C4-2B (cell line): ENCODE results near the gene NEURL3.
"Not testable (repeated sequence)": the region's sequence is repeated elsewhere in the genome, so short reads cannot be mapped to it uniquely, and the experiment has no call there.

Experiments used
- H3K27ac ChIP-seq: fragments of 450-650 bp; 2 replicates; pipeline ENCODE4 v1.5.1; 2017
- ZFX ChIP-seq: fragments of 450-650 bp; IDR thresholded peaks from 2 replicates; pipeline ENCODE4 v1.6.1; 2017
- TF ChIP-seq, protein P1 (sequence below): fragments of 450-650 bp; conservative IDR thresholded peaks from 2 replicates; pipeline ENCODE4 v1.5.1; 2017; ENCODE audit warnings: mild to moderate bottlenecking

NEURL3 gene

DNA sequence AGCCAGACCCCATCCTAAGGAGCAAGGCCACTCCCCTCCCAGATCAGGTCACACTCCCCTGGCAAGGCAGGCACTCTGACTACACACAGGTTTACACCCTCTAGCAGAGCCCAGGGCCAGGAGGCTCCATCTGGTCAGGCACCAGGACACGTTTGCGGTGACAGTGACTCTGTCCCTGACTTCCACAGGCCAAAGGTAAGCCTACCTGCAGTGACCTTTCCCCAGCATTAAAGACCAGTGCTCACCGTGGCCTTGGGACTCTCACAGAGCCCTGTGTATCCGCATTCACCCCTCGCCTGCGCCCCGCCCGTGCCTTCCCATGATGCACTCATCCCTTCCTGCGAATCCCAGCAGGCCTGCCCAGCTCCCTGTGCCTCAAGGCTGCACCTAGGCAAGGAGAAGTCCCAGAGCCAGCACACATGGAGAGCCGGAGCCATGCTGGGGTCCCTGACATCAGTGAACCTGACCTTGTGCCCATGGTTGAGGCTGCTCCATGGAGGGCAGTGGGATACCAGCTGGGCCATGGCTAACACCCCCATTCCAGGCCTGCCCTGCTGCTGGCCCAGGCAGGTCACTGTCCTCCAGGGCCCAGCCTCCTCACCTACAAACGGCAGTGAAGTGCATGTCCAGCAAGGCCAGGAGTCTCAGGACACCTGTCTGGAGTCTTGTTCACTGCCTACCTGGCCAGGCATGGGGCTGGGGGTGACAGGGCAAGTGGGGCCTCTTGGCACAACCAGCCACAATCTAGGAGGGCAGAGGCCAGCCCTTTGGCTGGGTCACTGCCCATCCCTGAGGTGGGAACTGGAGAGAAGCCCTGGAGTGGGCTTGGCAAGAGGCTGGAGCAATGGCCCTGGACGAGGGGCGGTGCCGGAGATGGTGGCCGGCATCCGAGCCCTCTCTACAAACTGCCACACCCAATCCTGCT is 3.0 kb downstream of the NEURL3 start:
- H3K27ac ChIP-seq: no peak overlapping the region
- TF ChIP-seq, protein P1, sequence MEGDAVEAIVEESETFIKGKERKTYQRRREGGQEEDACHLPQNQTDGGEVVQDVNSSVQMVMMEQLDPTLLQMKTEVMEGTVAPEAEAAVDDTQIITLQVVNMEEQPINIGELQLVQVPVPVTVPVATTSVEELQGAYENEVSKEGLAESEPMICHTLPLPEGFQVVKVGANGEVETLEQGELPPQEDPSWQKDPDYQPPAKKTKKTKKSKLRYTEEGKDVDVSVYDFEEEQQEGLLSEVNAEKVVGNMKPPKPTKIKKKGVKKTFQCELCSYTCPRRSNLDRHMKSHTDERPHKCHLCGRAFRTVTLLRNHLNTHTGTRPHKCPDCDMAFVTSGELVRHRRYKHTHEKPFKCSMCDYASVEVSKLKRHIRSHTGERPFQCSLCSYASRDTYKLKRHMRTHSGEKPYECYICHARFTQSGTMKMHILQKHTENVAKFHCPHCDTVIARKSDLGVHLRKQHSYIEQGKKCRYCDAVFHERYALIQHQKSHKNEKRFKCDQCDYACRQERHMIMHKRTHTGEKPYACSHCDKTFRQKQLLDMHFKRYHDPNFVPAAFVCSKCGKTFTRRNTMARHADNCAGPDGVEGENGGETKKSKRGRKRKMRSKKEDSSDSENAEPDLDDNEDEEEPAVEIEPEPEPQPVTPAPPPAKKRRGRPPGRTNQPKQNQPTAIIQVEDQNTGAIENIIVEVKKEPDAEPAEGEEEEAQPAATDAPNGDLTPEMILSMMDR: no peak
- no peak for TF ChIP-seq ZFX

DNA sequence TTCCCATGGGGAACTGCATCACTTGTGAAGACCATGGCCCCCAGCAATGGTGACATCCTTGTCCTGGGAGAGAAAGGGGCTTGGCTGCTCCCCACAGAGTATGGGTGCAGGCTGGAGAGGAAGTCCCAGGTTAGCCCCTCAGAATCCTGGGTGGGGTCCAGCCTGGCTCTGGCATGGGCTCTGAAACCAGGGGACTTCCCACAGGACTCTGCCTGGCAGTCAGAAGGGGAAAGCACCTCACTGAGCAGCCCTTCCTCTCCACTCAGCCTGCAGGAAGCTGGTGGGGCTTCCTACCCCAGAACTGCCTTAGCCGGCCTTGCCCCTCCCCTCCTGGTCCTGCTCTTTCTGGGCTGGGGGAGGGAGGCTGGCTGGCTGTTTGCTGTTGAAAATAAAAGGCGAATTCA is 3.7 kb downstream of the NEURL3 start:
- no peak overlapping the region for H3K27ac ChIP-seq
- no peak for TF ChIP-seq ZFX
- TF ChIP-seq, protein P1: no peak

DNA sequence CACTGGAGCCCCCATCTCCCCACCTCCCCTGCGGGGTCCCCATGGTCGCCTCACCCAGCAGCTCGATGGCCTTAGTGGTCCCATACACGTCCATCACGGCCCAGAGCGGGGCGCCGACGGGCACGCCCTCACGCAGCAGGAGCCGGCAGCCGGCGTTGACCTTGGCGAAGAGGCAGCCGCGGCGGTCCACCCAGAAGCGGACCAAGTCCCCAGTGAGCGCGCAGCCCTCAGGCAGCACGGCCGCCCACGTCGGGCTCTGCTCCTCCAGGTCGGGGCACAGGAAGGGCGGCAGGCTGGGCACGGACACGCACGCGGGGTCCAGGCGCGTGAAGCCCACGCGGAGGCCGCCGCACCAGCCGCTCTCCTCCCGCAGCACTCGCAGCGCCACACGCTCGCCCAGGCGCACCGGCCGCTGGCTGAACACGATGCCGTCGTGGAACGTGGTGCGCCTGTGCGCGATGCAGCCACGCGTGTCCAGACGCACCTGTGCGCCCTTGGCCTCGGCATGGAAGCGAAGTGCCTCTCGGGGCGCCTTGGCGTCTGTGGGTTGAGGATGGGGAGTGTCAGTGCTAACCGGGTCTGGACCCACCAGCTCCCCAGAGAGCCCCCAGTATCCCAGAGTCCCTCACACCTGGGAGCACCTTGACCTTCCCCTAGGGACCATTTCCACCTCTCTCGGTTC is 4.6 kb downstream of the NEURL3 start:
- no peak overlapping the region for H3K27ac ChIP-seq
- no peak for TF ChIP-seq ZFX
- TF ChIP-seq, protein P1: no peak

DNA sequence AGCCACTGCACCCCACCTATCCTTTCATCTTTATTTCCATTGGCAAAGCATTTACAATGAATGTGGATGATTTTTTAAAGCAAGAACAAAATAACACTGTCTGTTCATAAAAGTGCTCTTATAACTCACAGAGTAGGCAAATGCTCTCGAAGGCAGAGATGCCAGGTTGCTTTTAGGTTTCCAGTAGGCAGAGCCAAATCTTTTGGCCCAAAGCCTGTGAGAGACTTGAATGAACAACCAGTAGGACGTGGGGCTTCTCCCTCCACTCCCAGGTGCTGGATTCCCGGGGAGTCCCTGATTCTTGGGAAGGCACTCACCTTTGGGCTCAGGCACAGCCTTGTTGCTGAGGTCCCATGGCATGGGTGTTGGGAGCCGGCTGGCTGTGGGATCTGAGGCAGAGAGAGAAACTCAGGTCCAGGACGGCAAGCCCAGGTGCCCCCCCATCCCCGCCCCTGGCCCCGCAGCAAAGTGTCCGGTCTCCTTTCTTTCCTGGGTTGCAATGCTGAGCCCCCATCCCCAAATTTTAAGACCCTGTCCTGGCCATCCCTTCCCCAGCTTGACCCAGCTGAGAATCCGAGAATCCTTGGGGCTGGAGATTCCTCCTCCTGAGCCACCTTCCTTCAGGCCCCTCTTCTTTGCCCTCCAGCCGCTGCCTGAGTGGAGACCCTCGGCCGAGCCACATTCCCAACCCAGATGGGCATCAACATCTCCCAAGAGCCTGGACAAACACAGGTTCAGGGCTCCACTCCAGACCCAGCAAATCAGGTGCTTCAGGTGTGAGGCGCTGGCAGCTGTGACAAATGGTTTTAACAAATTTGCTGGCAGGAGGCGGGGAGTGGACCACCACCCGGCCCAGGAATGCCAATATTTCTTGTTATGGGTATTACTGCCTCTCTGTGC is 5.8 kb downstream of the NEURL3 start:
- TF ChIP-seq ZFX: no peak
- TF ChIP-seq, protein P1: no peak
- no peak overlapping the region for H3K27ac ChIP-seq

DNA sequence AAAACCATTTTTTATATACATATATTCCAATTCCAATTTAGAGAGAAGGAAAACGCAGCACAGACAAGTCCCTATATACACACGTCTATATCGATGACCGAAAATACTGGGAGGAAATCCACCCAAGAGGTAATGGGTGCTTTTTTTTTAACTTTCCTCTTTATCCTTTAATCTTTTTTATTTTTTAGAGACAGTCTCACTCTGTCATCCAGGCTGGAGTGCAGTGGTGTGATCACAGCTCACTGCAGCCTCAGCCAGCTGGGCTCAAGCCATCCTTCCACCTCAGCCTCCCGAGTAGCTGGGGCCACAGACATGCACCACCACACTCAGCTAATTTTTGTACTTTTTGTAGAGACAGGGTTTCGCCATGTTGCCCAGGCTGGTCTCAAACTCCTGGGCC is 6.5 kb downstream of the NEURL3 start:
- not testable (repeated sequence) for H3K27ac ChIP-seq

DNA sequence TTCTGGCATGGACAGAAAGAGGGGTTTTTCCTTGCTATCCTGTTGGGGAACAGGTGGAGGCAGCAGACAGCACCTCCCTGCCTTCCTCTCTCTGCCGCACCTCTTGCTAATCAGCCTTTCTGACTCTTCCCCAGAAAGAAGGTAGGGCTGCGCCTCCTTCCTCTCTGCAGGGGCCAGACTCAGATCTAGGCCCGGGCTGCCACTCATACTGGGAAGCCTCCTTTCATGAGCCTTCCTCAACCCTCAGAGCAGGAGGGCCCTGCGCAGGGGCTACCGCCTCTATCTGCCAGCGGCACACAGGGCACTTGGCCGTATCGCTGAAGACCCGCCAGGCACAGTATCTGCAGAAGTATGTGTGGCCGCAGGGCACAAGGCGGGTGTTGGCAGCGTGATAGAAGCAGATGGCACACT is 7.1 kb downstream of the NEURL3 start:
- H3K27ac ChIP-seq: no peak overlapping the region
- TF ChIP-seq, protein P1: no peak
- no peak for TF ChIP-seq ZFX

DNA sequence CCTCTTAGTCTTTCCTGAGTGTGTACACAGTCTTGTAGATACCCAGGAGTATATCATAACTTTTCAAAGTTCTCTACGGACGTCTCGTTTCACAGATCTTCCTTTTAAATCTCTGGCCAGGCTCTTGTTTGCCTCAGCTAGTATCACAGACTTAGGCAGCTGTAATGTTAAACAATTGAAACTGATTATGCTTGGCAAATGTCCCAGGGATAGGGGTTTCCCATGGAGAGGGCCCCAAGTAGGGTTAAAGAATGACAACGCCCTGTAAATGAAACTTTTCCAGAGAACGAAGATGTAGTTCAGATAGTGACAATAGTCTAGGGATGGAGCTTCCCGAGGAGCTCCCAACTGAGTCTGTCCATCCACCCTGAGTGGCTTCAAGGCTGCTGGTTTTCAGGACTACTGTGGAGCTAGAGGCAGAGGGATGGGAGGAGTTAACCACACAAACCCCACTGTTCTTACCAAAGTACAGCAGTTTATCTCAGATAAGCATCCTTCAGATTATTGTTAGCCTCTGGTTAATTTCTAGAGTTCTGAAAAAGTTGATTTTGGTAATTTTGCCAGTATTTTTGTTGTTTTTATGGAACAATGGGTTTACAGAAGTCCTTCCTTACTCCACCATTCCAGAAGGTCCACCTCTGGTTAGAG is 9.1 kb downstream of the NEURL3 start:
- no peak for TF ChIP-seq ZFX
- TF ChIP-seq, protein P1: no peak
- H3K27ac ChIP-seq: no peak overlapping the region
